ENCODE measurements around the gene SERPINB11. TPM values are rescaled to one million over a fixed set of nuclear protein-coding genes. Genes with fewer than 3 reads are reported as not detected.

Gene SERPINB11
- total RNA-seq, 2 experiments from 2014 or later = not detected

- Mint-ChIP-seq H3K9me3 (no peaks in the 10 kb centered on the region), H3K27ac (no peak overlapping the region), H3K4me1 (ENCODE audit: low read depth) (no peaks in the 10 kb centered on the region), H3K36me3 (ENCODE audit: low read depth) (no peaks in the 10 kb centered on the region), H3K4me3 (no peak overlapping the region), H3K27me3 (no peaks in the 10 kb centered on the region)
- ATAC-seq = no peak
- TF ChIP-seq CTCF (IDR thresholded peaks at IDR 0.05) = no peak
- CTCF ChIA-PET = no interaction called here
- no peak for DNase-seq
- POLR2A ChIA-PET = no interaction called here
- intact Hi-C loops (cut with micrococcal nuclease) = no loop called here
These were observed 23.1 kb downstream of the SERPINB11 start for GRCh38 chr18:63725682-63726480.

GRCh38 chr18:63730773-63731172, 28.0 kb downstream of the SERPINB11 start:
- Mint-ChIP-seq H3K9me3 (peaks cover 2% of the 10 kb centered on the region), H3K27me3 (no peaks in the 10 kb centered on the region), H3K4me1 (ENCODE audit: low read depth) (no peaks in the 10 kb centered on the region), H3K36me3 (ENCODE audit: low read depth) (no peaks in the 10 kb centered on the region), H3K27ac (no peak overlapping the region), H3K4me3 (no peak overlapping the region)
- TF ChIP-seq CTCF (IDR thresholded peaks at IDR 0.05) = no peak
- ATAC-seq (no peak), DNase-seq (no peak)
- ChIA-PET POLR2A (no interaction called here), CTCF (interaction anchor here (0.9 to 1.9 kb wide), 3 partner anchors 11 to 213 kb away, joined by 3 to 6 read pairs (median 3); no protein-coding TSS in a partner anchor)
- intact Hi-C loops (cut with micrococcal nuclease) = no loop called here

GRCh38 chr18:63731215-63731614, 28.5 kb downstream of the SERPINB11 start:
- no peak for TF ChIP-seq CTCF (IDR thresholded peaks at IDR 0.05)
- DNase-seq (no peak), ATAC-seq (no peak)
- no peak overlapping the region for H3K27ac Mint-ChIP-seq
- H3K27me3 Mint-ChIP-seq = no peaks in the 10 kb centered on the region
- H3K4me1 Mint-ChIP-seq (ENCODE audit: low read depth) = no peaks in the 10 kb centered on the region
- peaks cover 2% of the 10 kb centered on the region for H3K9me3 Mint-ChIP-seq
- POLR2A ChIA-PET = no interaction called here
- intact Hi-C loops (cut with micrococcal nuclease) = no loop called here
- no peak overlapping the region for H3K4me3 Mint-ChIP-seq
- CTCF ChIA-PET = interaction anchor here (0.9 to 1.9 kb wide), 3 partner anchors 10 to 213 kb away, joined by 3 to 6 read pairs (median 3); no protein-coding TSS in a partner anchor
- H3K36me3 Mint-ChIP-seq (ENCODE audit: low read depth) = no peaks in the 10 kb centered on the region

- Mint-ChIP-seq H3K27me3 (peaks cover 2% of the 10 kb centered on the region), H3K9me3 (peaks cover 2% of the 10 kb centered on the region), H3K27ac (no peak overlapping the region), H3K36me3 (ENCODE audit: low read depth) (no peaks in the 10 kb centered on the region), H3K4me1 (ENCODE audit: low read depth) (no peaks in the 10 kb centered on the region), H3K4me3 (no peak overlapping the region)
- CTCF ChIA-PET = no interaction called here
- POLR2A ChIA-PET = no interaction called here
- TF ChIP-seq CTCF (IDR thresholded peaks at IDR 0.05) = no peak
- no peak for DNase-seq
- intact Hi-C loops (cut with micrococcal nuclease) = no loop called here
- no peak for ATAC-seq
These were observed 34.1 kb downstream of the SERPINB11 start for GRCh38 chr18:63736876-63737275.

GRCh38 chr18:63741769-63742168, 39.0 kb downstream of the SERPINB11 start:
- Mint-ChIP-seq H3K9me3 (no peaks in the 10 kb centered on the region), H3K36me3 (ENCODE audit: low read depth) (no peaks in the 10 kb centered on the region), H3K27me3 (peaks cover 2% of the 10 kb centered on the region), H3K4me3 (no peak overlapping the region), H3K4me1 (ENCODE audit: low read depth) (no peaks in the 10 kb centered on the region), H3K27ac (no peak overlapping the region)
- POLR2A ChIA-PET = no interaction called here
- intact Hi-C loops (cut with micrococcal nuclease) = no loop called here
- no peak for TF ChIP-seq CTCF (IDR thresholded peaks at IDR 0.05)
- CTCF ChIA-PET = interaction anchor here (0.7 to 3.8 kb wide), 4 partner anchors 10 to 223 kb away, joined by 3 to 12 read pairs (median 4); no protein-coding TSS in a partner anchor
- ATAC-seq = no peak
- no peak for DNase-seq

All from activated CD8-positive, alpha-beta T cell treated with anti-CD3 and anti-CD28 coated beads for 36 hours (primary cell).